EL (cell line): ENCODE measurements around the gene TANK.
A peak's percentile ranks its signal among the peaks of the same experiment; 100 is the strongest.
"Not testable (repeated sequence)": the region's sequence is repeated elsewhere in the genome, so short reads cannot be mapped to it uniquely, and the experiment has no call there.

Source experiments
- DNase-seq: peaks from one replicate; pipeline ENCODE4 v3.0.0-alpha.2; 2016

Gene TANK

DNA sequence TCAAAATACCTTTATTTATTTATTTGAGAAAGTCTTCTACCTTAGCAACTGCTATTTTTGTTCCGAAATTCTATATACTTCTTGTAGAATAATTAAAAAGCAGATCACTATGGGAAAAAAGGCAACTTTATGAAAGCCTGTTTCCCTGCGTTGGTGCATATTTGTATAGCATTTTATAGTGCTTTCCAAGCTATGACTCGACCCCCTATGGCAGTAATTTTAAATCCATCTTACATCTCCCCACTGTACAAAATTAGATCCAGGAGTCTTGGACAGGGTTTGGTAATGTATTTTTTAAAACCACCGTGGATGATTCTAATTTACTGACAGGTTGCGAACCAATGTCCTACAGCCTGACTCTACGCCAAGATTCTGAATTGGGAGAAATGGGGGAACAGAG is 10.1 kb downstream of the TANK start:
- peak; percentile 12 for DNase-seq

DNA sequence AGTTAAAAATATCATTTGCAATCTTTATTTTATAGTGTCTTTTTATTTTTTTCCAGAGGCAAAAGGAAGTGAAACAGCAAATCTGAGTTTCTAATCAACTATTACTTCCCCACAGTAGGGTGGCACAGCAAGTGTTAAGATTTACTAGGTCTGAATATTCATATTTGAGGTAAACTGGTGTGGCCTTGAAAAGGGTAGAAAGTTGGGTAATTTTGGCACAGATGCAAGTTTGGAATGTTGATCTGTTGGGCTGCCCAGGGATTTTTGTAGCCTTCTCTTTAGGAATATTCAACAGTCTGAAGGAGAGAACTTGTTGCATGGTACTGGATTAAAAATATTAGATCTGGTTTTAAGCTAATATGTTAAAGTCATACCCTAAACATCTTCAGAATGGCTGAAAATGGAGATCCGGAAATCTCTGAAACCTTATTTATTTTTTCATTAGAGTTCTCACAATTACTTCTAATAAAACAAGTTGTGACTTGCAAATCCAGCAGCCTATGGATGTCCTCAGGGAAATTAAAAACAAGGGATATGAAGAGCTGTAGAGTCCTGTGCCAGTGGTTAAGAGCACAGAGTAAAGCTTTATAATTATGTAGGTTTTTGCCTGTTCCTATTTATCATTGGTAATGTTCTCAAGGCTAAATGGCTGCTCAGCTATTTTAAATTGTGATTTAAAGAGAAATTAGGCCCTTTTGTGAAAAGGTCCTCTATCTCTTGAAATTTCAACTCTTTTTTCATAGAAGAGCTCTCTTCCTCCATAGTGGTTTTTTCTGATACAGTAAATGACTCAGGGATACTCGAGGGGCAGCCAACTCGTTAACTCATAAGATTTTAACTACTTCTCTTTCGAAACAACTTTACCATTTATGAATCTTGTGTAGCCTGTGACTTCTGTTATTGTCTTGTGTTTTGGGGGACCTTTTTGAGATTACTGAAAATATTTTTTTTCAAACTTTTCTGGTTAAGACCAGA is 11.0 kb downstream of the TANK start:
- peak; percentile 10 for DNase-seq

DNA sequence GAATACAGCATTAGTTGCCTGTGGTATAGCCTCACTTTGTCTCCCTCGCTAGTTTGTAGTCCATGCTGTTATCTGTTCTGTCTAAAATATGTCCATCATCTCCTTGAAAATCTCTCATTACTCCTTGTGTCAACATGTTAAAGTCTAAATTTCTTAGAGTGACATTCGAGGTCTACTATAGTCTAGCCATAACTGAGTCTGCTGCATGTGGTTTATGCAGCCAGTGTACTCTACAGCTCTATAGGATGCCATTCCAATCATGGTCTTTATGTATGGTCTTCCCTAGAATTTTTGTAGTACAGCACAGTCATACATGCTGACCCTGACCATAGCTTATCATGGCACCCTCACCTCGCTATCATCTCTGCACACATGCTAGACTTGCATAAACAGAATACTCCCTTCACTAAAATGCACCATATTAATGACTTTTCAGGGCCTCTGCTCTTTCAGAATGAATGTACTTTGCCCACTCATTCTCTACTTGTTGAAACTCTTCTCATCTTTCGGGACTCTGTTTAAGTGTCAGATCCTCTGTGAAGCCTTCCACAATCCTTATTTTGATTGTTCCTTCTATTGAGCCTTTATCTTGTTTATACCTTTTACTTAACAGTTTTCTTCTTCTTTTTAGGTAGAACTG is 12.8 kb downstream of the TANK start:
- no peak for DNase-seq

DNA sequence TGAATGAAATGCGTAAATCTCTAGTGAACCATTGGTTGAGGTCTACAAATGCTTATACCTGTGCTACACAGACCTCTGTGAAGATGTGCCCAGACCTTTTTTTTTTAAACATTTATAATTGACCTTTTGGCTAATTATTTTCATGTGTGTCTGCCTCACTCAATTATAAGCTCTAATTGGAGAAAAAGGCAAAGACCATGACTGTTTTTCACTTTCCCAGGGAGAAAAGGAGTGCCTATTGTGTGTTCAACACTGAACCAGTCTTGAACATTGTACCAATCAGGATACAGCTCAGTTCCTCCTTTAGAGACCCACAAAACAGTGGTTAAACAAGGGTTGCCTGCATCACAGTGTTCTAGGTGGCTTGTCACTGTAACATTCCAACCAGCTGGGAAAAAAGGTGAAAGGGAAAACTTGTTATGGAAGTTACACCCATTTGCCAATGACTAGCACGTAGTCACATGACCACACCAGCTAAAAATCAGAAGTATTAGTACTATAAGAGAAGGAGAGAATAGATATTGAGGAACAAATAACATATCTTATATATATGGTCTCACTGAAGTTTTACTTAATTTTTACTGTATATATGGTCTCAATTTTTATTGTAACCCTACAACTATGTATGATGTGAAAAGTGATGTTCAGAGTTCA is 13.4 kb downstream of the TANK start:
- no peak for DNase-seq

DNA sequence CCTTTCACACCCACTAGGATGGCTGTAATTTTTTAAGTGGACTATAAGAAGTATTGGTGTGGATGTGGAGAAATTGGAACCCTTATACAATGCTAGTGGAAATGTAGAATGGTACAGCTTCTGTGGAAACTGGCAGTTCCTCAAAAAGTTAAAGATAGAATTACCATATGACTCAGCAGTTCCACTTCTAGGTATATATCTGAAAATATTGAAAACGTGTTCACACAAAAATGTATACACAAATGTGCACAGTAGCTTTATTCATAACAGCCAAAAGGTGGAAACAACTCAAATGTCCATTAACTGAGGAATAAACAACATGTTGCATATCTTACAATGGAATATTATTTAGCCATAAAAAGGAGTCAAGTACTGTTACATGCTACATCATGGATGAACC is 17.7 kb downstream of the TANK start:
- DNase-seq = no peak

DNA sequence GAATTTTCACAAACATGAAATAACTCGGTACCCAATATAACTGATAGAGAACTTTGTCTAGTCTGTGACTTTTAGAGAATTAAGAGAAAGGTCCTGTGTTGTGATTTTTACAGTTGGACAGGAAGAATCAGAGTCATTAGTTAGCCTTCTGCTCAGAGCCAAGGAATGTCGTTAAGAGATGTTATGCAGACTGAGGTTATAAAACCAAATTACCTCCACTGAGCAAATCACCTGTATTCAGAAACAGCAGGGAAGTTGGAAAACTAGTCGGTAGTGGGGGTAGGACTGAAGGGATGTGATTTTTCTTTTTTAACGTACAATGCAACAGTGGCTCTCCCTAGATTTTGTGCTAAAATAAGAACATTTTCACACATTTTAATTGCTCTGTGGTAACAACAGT is 18.5 kb downstream of the TANK start:
- no peak for DNase-seq

DNA sequence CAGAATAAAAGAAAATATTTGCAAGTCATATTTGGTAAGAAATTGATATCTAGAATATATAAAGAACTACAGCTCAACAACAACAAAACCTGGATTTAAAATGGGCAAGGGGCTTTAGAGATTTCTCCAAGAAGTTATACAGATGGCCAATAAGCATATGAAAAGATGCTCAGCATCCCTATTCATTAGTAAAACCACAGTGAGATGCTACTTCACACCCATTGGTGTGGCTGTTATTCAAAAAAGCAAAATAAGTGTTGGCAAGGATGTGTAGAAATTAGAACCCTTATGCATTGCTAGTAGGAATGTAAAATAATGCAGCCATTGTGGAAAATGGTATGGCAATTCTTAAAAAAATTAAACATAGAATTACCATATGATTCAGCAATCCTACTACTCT is 29.8 kb downstream of the TANK start:
- DNase-seq = no peak

DNA sequence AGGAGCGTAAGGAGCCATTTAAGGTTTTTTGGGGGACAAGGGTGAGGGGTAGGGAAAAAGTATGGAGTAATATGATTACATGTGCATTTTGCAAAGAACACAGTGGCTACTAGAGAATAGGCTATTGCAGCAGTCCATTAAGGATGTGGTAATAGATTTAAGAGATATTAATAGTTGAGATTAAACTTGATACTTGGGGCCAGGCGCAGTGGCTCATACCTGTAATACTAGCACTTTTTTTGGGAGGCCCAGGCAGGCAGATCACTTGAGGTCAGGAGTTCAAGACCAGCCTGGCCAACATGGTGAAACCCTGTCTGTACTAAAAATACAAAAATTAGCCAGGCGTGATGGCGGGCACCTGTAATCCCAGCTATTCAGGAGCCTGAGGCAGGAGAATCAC is 35.4 kb downstream of the TANK start:
- not testable (repeated sequence) for DNase-seq

DNA sequence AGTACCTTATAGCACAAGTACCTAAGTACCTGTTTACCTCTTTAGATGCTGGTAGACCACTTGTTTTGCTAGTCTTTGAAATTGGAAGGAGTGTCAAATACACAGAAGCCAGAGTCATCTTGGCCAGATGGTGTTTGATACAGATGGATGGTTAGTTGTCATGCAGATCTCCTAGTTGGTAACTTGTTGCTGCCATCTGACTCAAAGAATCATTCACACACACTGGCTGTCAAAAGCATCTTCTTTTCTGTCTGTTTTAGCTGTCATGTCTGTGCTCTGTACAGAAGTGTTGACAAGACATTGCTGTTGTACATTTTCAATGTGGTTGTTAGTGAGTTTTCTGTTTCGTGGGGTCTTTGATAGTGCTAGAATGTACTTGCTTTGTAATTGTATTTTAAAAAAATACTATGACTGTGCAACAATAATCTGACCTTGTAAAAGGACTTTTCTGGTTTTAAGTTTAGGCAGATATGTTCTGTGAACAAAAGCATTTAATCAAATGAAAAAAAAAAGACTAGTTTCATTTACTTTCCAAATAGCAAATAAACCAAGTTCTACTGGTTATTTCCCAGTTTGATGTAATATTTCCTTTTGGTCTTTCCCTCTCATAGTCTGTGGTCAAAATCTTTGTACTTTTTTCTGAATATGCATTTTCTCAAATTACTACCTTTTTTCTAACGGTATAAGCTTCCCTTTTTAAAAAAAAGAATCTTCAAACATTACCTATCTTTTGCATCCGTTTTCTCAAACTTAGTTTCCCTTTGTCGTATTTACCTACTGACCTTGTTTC is 39.9 kb downstream of the TANK start:
- DNase-seq = no peak

DNA sequence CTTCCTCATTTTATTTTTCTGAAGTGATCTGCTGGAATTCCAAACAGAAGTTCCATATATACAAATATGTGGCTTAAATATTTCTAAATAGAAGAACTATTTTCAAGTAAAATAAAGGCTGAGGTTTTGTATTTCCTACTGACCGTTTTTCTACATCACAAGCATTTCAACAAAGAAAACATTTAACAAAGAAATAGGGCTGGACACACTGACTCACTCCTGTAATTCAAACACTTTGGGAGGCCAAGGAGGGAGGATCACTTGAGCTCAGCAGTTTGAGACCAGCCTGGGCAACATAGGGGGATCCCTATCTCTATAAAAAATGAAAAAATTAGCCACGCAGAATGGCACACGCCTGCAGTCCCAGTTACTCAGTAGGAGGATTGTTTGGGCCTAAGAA is 44.6 kb downstream of the TANK start:
- no peak for DNase-seq

DNA sequence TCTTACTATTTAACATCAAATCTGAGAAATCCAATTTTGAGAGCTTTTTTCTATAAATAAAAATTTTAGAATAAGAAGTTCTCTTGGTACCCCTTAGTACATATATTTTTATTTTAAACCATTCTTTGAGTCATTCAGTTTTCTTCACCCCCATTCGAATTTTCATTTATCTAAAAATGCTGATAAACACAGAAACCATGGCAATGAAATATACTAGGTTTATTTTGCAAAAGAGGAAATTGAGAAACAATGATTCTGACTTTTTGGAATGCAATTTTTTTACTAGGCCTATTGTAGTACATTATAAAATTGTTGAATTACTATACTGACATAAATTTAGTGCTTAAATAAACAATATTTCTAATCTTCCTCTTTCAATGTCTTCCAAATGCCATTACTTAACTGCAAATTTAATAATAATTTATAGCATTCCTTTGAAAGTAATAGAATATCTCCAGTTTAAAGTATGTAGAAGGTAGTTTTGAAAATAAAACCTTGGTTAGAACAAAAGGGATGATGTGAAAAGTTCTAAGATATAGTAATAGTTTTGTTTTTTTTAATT is 46.3 kb downstream of the TANK start:
- DNase-seq = no peak

DNA sequence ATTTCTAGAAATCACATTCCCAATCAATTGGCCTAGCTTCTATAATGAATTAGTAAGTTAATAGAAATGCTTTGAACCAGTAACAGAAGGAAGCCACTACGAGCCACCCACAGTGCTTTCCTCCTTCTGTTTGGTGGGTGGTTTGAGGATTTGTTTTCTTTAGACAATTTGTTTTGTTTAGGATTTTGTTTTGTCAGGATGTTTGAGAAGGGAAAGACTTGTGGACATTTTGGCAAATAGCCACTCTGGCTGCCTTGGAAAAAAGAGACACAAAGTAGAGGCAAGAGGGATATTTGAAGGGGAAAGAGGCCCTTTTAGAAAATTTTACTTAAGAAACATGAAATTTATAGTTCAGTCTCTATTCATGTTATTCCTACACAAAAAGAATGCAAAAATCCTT is 47.7 kb downstream of the TANK start:
- DNase-seq = no peak

DNA sequence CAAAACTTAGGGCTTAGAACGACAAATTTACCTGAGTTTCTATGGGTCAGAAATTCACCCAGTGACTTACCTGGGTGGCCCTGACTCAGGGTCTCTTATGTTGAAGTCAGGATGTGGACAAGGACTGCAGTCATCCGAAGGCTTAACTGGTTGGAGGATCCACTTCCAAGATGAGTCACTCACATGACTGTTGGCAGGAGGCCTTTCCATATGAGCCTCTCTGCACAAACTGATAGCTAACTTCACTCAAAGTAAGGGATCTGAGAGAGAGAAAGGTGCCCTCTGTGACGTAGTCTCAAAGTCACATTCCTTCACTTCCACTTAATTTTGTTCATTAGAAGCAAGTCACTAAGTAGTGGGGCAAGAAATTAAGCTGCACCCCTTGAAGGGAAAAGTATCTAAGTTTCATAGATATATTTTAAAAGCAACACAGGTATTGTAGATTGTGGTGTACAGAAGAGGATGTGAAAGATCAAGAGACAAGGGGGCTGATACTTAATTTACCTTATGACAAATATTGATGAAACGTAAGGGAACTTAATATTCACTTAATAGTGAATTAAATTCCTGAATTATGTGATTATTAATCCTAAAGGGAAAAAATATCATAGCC is 48.4 kb downstream of the TANK start:
- DNase-seq = peak; percentile 81

DNA sequence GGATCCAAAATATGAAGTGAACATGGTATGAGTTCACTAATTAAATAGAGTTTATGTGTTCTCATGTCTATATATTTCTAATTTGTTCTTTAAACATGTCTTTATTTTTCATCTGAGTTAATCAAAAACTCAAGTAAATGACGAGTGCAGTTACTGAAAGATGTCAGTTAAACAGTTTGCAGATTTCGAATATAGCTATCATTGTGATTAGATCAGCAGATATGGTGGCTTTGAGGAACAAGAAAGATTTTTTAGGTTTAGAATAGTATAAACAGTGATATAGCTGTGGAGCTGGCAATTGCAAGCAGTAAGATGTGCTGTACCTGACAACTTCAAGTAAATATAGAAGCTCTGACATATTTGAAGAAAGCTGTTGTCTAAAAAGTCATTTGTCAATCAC is 49.7 kb downstream of the TANK start:
- DNase-seq = no peak

DNA sequence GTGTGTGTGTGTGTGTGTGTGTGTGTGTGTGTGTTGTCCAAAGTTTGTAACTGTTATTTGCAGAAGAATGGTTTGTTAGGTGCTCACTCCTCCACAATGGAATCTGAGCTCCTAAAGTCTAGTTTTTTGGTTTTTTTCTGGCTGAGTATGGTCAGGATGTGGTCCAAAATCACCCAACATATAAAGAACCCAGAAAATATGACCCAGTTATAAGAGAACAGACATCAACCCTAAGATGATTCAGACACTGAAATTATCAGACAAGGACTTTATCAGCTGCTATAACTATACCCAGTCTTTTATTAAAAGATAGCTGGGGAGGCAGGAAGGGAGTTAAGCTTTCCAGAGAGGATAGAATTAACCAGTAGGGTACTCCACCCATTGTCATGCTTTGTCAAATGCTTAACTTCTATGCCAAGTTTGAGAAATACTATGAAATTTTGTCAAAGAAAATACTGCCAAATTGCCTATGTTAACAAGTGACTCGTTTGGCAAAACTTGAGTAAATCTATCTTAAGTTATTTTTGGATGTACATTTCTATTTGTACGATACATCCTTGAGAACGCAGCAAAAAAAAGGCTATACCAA is 57.5 kb downstream of the TANK start:
- no peak for DNase-seq

DNA sequence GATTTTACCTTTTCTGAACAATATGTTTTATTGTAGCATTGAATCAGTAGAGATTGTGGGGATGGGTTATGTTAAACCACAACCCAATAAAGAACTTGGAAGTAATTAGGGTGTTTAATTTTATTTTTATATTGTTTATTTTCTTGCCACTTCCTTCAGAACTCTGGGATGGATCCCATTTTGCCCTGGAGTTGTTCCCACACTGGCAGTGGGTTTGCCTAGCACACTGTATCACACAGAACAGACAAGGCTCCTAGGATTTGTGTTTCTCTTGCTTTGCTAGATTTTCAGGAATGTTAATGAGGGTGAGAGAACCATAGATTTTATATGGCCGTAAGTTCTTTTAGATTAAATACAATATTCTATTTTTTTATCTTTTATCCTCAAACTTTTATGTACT is 59.0 kb downstream of the TANK start:
- no peak for DNase-seq

DNA sequence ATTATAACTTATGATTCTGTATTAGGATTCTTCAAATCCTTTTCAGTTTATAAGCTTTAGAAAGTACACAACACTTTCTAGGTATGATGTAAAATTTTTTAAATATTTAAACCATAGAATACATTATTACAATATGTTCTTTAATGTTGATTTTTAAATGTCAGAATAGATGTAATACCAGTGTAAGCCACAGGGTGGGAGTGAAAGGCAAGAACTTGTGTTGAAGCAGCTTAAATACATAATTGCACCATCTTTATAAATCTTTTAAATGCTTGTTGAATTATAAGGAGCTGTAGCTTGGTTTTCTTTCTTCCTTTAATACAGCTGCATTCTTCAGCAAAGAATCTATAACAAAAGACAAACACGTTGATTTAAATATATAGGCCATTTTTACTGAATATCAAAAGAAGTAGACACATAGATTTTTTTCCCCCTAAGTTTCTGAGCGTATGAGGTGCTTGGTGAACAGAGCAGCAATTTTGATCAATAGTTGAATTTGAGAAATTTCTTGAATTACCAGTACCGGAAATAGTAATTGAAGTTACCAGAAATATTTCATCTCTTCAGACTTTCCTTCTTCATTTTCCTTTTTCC is 63.0 kb downstream of the TANK start:
- peak; percentile 51 for DNase-seq

DNA sequence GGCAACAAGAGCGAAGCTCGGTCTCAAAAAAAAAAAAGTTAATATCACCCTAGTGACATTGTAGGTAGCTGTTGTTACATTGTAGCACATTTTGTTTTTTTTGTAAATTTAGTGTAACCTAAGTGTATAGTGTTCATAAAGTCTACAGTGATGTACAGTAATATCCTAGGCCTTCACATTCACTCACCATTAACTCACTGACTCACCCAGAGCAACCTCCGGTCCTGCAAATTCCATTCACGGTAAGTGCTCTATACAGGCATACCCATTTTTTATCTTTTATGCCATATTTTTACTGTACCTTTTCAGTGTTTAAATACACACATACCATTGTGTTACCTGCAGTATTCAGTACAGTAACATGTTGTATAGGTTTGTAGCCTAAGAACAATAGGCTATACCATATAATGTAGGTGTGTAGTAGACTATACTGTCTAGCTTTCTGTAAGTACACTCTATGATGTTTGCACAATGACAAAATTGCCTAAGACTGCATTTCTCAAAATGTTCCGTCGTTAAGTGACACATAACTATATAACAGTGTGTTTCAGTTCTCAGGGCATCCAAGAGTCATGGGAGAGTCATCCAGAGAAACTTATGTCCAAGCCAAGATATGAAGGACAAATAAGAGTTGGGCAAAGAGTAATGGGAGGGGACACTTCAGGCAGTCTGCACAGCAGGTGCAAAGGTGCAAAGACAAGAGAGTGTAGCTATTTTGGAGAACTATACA is 68.4 kb downstream of the TANK start:
- DNase-seq = peak; percentile 11

DNA sequence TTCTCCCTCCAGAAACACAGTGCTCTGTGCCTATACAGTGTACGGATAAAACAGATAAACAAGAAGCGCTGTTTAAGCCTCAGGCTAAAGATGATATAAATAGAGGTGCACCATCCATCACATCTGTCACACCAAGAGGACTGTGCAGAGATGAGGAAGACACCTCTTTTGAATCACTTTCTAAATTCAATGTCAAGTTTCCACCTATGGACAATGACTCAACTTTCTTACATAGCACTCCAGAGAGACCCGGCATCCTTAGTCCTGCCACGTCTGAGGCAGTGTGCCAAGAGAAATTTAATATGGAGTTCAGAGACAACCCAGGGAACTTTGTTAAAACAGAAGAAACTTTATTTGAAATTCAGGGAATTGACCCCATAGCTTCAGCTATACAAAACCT is 70.7 kb downstream of the TANK start:
- DNase-seq = no peak

DNA sequence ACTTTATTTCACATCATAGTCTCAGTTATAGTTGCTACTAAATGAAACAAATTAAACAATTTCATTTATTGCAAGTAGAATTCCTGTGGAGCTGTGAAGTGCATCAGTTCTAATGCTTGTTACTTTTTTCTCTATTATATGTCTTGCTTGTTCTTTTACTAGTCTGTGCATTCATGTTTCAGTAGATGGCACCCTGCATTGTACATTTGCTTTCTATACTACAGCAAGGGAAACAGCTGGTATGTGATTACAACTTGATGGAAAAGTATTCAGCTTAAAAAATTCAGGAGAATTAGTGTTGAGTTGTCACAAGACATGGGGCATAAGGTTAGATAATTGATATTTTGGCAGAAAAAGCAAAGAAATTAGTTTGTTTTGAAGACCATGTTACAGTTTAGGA is 72.3 kb downstream of the TANK start:
- DNase-seq = no peak
